Erythroblast (primary cell): Measurements from ENCODE around the gene IKBKG.
"Not testable (repeated sequence)": the region's sequence is repeated elsewhere in the genome, so short reads cannot be mapped to it uniquely, and the experiment has no call there.

Source experiments
- GATA1 ChIP-seq: IDR thresholded peaks from 2 replicates; pipeline ENCODE4 v1.6.1; 2011; ENCODE audit warnings: low read depth, mild to moderate bottlenecking, control low read depth, low read length, moderate library complexity
- POLR2A ChIP-seq: IDR thresholded peaks from 2 replicates; pipeline ENCODE4 v1.6.1; 2011; ENCODE audit warnings: mild to moderate bottlenecking, low read length

- TF ChIP-seq POLR2A, GATA1: not testable (repeated sequence)
Observed at GRCh38 chrX:154560326-154560725, 12.9 kb downstream of the IKBKG start.
